Gastroesophageal sphincter (tissue), 3 donors: ENCODE measurements around the gene PCED1B.

ENCODE experiments used
- POLR2A ChIP-seq, 2 donors: fragments of 450-650 bp; IDR thresholded peaks; one replicate each; pipeline ENCODE4 v1.6.1; 2017; ENCODE audit warnings: antibody characterized with exemption in 2 of 2, mild to moderate bottlenecking in 2 of 2, moderate library complexity in 1 of 2
- TF ChIP-seq, protein P1 (sequence below), 4 experiments: fragments of 200-600 bp in 2 of 4; fragments of 450-650 bp in 2 of 4; sonication (generic) in 1 of 4; IDR thresholded peaks; one replicate each; pipeline ENCODE4 v1.5.1; 2017 to 2019; ENCODE audit warnings: antibody characterized with exemption in 4 of 4, mild to moderate bottlenecking in 2 of 4, moderate library complexity in 2 of 4

DNA sequence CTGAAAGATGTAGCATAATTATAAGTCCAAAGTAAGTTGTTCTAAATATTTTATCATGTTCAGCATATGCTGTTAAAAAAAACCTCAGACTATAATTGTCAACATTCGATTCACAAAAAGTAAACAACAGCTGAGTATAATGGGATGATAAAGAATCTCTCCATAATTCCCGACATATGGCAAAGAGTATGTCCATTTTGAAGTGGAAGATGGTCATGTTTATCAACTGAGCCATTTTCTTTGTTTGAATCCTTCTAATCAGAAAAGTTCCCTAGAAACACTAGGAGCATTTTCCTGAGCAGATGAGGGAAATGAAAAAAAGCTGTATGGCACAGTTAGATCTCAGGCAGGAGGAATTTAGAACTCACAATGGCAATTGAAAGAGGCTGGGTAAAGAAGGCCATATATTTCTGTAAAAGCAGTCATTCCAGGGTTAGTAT, 192.4 kb downstream of the PCED1B start:
- TF ChIP-seq, protein P1, sequence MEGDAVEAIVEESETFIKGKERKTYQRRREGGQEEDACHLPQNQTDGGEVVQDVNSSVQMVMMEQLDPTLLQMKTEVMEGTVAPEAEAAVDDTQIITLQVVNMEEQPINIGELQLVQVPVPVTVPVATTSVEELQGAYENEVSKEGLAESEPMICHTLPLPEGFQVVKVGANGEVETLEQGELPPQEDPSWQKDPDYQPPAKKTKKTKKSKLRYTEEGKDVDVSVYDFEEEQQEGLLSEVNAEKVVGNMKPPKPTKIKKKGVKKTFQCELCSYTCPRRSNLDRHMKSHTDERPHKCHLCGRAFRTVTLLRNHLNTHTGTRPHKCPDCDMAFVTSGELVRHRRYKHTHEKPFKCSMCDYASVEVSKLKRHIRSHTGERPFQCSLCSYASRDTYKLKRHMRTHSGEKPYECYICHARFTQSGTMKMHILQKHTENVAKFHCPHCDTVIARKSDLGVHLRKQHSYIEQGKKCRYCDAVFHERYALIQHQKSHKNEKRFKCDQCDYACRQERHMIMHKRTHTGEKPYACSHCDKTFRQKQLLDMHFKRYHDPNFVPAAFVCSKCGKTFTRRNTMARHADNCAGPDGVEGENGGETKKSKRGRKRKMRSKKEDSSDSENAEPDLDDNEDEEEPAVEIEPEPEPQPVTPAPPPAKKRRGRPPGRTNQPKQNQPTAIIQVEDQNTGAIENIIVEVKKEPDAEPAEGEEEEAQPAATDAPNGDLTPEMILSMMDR (IDR thresholded peaks at IDR 0.05): no peak
- no peak for TF ChIP-seq POLR2A (IDR thresholded peaks at IDR 0.05)
